GM12865 (cell line): ENCODE measurements around the gene TSPAN4.

Experiments
- DNase-seq: peaks from one replicate; pipeline ENCODE4 v3.0.0; 2010; ENCODE audit warnings: low read depth
- H3K4me3 ChIP-seq: 2 replicates; pipeline ENCODE4 v1.5.1; 2011; ENCODE audit warnings: mild to moderate bottlenecking, low read depth, low read length, control low read depth
- TF ChIP-seq, protein P1 (sequence below): IDR thresholded peaks from 2 replicates; pipeline ENCODE4 v1.5.1; 2011; ENCODE audit warnings: low read length, control low read depth, low read depth, inconsistent platforms; ENCODE audit not compliant: insufficient read depth; ENCODE audit errors: missing control alignments

Gene TSPAN4

DNA sequence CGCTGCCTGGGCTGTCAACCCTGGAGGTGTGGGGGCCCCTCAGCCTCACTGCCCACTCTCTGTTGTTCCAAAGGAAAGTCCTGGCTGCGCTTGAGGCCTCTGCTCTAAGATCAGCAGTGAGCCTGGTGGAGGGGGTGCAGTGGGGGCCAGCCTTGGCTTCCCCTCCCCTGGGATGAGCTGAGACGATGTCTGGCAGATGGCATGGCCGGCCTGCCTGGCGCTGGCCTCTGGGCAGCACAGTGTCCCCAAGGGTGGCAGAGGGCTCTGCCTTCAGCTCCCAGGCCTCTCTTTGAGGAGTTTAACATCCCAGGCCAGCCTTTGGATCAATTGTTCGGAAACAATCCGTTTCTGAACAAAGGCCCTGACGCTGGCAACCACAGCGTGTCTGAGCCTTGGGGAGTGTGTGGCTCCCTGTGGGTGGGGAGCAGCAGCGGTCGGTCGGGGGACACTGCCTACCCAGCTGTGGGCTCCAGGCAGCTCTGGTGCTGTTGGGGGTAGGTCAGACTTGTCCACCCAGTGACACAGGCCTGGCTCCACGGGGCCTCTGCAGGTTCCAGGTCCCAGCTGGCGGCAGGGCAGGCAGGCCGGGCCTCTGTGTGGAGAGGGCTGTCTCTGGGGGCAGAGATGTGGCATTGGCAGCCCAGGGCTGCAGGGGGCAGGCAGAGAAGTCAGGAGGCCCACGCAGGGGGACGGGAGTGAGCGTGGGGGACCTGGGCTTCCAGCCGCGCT, 12.1 kb downstream of the TSPAN4 start:
- H3K4me3 ChIP-seq: no peak overlapping the region
- TF ChIP-seq, protein P1, sequence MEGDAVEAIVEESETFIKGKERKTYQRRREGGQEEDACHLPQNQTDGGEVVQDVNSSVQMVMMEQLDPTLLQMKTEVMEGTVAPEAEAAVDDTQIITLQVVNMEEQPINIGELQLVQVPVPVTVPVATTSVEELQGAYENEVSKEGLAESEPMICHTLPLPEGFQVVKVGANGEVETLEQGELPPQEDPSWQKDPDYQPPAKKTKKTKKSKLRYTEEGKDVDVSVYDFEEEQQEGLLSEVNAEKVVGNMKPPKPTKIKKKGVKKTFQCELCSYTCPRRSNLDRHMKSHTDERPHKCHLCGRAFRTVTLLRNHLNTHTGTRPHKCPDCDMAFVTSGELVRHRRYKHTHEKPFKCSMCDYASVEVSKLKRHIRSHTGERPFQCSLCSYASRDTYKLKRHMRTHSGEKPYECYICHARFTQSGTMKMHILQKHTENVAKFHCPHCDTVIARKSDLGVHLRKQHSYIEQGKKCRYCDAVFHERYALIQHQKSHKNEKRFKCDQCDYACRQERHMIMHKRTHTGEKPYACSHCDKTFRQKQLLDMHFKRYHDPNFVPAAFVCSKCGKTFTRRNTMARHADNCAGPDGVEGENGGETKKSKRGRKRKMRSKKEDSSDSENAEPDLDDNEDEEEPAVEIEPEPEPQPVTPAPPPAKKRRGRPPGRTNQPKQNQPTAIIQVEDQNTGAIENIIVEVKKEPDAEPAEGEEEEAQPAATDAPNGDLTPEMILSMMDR: no peak
- no peak for DNase-seq

DNA sequence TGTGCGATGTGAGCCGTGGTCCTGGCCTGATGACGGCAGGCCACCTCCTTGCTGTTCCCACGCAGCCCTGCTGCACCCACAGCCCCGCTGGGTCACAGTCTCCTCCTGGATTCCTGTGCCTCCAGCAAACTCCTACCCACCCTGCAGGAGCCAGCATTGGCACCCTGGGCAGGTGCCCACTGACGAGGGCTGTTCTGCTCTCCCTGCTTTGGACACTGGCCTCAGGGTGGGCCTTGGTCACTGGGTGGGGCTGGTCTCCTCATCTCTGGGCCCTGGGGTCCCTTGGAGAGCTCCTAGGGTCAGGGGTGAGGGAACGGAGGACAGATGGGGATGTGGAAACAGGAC, 12.7 kb downstream of the TSPAN4 start:
- TF ChIP-seq, protein P1: no peak
- DNase-seq: no peak
- H3K4me3 ChIP-seq: no peak overlapping the region

DNA sequence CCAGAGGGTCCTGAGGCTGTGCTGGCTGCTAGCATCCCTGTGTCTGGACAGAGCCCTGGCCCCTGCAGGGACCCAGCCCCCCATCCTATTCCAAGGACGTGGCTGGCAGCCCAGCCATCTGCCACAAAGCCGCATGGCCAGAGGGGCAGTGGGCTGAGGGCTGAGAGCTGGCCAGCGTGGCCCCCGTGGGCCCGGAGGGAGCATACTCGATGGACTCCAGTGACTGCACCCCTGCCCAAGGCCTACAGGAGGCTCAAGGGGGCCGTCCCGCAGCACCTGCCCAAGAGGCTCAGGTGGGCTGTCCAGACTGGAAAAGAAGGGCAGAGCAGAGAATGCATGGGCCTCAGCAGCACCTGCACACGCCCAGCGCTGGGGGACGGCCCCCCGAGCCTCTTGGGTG, 13.1 kb downstream of the TSPAN4 start:
- no peak overlapping the region for H3K4me3 ChIP-seq
- TF ChIP-seq, protein P1: no peak
- DNase-seq: no peak

DNA sequence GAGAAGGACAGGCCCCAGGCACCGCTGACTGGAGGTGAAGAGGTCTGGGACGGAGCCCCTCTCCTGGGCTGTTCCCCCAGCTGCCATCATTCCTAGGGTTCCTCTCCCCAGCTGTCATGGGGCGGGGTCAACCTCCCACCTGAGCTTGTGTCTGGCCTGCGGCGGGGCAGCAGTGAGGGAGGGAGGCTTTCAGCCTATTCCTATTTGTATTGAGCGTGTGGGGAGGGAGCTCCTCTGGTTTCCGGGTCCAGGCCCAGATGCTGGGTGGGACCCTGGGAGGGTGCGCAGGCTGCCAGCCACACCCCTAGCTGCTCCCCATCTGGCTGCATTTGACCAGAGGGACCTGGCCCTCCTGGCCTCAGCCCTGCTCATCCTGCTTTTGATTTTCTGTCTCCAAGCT, 13.7 kb downstream of the TSPAN4 start:
- DNase-seq: no peak

DNA sequence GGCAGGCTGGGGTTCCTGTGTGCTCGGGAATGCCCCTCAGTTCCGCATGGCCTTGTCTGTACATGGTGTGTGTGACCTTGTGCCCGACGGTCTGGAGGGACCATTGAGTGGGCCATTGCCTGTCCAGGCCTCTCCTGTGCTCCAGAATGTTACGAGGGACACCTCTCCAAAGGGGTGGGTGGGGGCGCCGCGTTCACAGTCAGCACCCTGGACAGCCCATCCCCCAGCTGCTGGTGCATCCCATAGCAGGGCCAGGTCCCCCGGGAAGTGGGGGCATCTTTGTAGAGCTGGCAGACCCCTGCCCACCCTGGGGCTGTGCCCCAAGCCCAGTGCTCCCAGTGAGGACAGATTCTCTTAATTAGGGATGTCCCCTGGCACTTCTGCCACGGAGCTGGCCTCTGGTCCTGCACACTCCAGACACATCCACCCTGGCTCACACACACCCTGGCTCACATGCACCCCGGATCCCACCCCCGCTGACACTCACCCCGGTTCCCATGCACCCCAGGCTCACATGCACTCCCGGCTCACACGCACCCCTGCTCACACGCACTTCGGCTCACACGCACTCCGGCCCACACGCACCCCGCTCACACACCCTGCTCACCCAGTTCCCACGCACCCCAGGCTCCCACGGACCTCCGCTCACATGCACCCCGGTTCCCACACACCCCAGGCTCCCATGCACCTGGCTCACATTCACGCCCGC, 15.6 kb downstream of the TSPAN4 start:
- TF ChIP-seq, protein P1: no peak

More for the DNA sequence above, 13.7 kb downstream of the TSPAN4 start:
- TF ChIP-seq, protein P1: no peak
- no peak overlapping the region for H3K4me3 ChIP-seq

DNA sequence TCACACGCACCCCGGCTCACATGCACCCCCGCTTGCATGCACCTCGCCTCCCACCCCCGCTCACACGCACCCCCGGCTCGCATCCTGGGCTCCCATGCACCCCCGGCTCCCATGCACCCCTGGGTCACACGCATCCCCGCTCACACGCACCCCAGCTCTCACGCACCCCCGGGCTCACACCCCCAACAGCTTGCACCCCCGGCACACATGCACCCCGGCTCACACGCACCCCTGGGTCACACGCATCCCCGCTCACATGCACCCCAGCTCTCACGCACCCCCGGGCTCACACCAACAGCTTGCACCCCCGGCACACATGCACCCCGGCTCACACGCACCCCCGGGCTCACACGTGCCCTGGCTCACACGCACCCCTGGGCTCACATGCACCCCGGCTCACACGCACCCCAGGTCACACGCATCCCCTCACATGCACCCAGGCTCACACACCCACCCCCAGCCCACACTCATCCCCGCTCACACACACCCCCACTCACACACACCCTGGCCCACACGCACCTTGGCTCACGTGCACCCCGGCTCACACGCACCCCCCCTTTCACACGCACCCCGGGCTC, 16.2 kb downstream of the TSPAN4 start:
- no peak overlapping the region for H3K4me3 ChIP-seq
- TF ChIP-seq, protein P1: no peak
- no peak for DNase-seq

More for the DNA sequence above, 15.6 kb downstream of the TSPAN4 start:
- DNase-seq: no peak
- no peak overlapping the region for H3K4me3 ChIP-seq
